ENCODE measurements around the gene SELENOF.

SELENOF gene

GRCh38 chr1:86858524-86859261 is 55.2 kb downstream of the SELENOF start:
- no peak for TF ChIP-seq CTCF (IDR thresholded peaks at IDR 0.05; ENCODE audit: borderline replicate concordance, control extremely low read depth, extremely low read depth, insufficient read depth, missing control alignments)
- in situ Hi-C loops (cut with MboI; ENCODE audit: low sequenced_read_pairs, unreplicated experiment): no loop called here
- DNase-seq (ENCODE audit: low spot score): no peak

- in situ Hi-C loops (cut with MboI; ENCODE audit: low sequenced_read_pairs, unreplicated experiment): no loop called here
- DNase-seq (ENCODE audit: low spot score): no peak
- no peak for TF ChIP-seq CTCF (IDR thresholded peaks at IDR 0.05; ENCODE audit: borderline replicate concordance, control extremely low read depth, extremely low read depth, insufficient read depth, missing control alignments)
Observed at GRCh38 chr1:86856196-86856595, 57.7 kb downstream of the SELENOF start.

GRCh38 chr1:86854352-86854751 is 59.6 kb downstream of the SELENOF start:
- DNase-seq (ENCODE audit: low spot score): no peak
- no peak for TF ChIP-seq CTCF (IDR thresholded peaks at IDR 0.05; ENCODE audit: borderline replicate concordance, control extremely low read depth, extremely low read depth, insufficient read depth, missing control alignments)
- in situ Hi-C loops (cut with MboI; ENCODE audit: low sequenced_read_pairs, unreplicated experiment): no loop called here

- no peak for TF ChIP-seq CTCF (IDR thresholded peaks at IDR 0.05; ENCODE audit: borderline replicate concordance, control extremely low read depth, extremely low read depth, insufficient read depth, missing control alignments)
- DNase-seq (ENCODE audit: low spot score): no peak
- in situ Hi-C loops (cut with MboI; ENCODE audit: low sequenced_read_pairs, unreplicated experiment): no loop called here
Observed at GRCh38 chr1:86852782-86853408, 61.0 kb downstream of the SELENOF start.

- in situ Hi-C loops (cut with MboI; ENCODE audit: low sequenced_read_pairs, unreplicated experiment): no loop called here
- no peak for TF ChIP-seq CTCF (IDR thresholded peaks at IDR 0.05; ENCODE audit: borderline replicate concordance, control extremely low read depth, extremely low read depth, insufficient read depth, missing control alignments)
Observed at GRCh38 chr1:86852289-86852688, 61.6 kb downstream of the SELENOF start.

GRCh38 chr1:86849756-86850155 is 64.2 kb downstream of the SELENOF start:
- in situ Hi-C loops (cut with MboI; ENCODE audit: low sequenced_read_pairs, unreplicated experiment): no loop called here
- no peak for DNase-seq (ENCODE audit: low spot score)
- TF ChIP-seq CTCF (IDR thresholded peaks at IDR 0.05; ENCODE audit: borderline replicate concordance, control extremely low read depth, extremely low read depth, insufficient read depth, missing control alignments): no peak

More at GRCh38 chr1:86852289-86852688, 61.6 kb downstream of the SELENOF start:
- no peak for DNase-seq (ENCODE audit: low spot score)
